SU-DHL-6 (cell line): Measurements from ENCODE around the gene RORB.
A peak's percentile ranks its signal among the peaks of the same experiment; 100 is the strongest.

Experiments used
- H2AFZ ChIP-seq: fragments of 200-600 bp; sonication (generic); 2 replicates; pipeline ENCODE4 v1.6.1; 2014; ENCODE audit warnings: low read depth, mild to moderate bottlenecking, moderate library complexity, mixed read lengths, antibody characterized with exemption, low read length; ENCODE audit not compliant: severe bottlenecking
- H3F3A ChIP-seq: fragments of 200-600 bp; shearing (Covaris generic); 2 replicates; pipeline ENCODE4 v1.6.0; 2016; ENCODE audit warnings: antibody characterized with exemption, mild to moderate bottlenecking; ENCODE audit not compliant: insufficient read depth
- H3K27ac ChIP-seq: fragments of 200-600 bp; sonication (generic); 2 replicates; pipeline ENCODE4 v1.5.1; 2016; ENCODE audit warnings: low read depth, mild to moderate bottlenecking, low read length, moderate library complexity, mixed read lengths
- H3K27me3 ChIP-seq: fragments of 200-600 bp; sonication (generic), shearing (Covaris generic); 2 replicates; pipeline ENCODE4 v1.6.0; 2014; ENCODE audit warnings: mild to moderate bottlenecking, low read length
- H3K36me3 ChIP-seq: fragments of 200-600 bp; sonication (generic); 2 replicates; pipeline ENCODE4 v1.6.1; 2014; ENCODE audit warnings: mild to moderate bottlenecking, low read length, mixed read lengths
- H3K4me2 ChIP-seq: fragments of 300-600, 200-600 bp; shearing (Covaris generic), sonication (generic); 2 replicates; pipeline ENCODE4 v1.6.0; 2014; ENCODE audit warnings: low read length, low read depth, mild to moderate bottlenecking; ENCODE audit not compliant: poor library complexity, severe bottlenecking
- H3K4me3 ChIP-seq: fragments of 200-600 bp; sonication (generic); 2 replicates; pipeline ENCODE4 v1.5.1; 2014; ENCODE audit warnings: antibody characterized with exemption, low read length, mild to moderate bottlenecking, mixed read lengths; ENCODE audit not compliant: insufficient read depth, poor library complexity, severe bottlenecking
- H3K79me2 ChIP-seq: fragments of 200-600 bp; sonication (generic); 2 replicates; pipeline ENCODE4 v1.6.1; 2014; ENCODE audit warnings: mild to moderate bottlenecking, low read length, moderate library complexity; ENCODE audit not compliant: insufficient read depth
- H3K9ac ChIP-seq: fragments of 200-600 bp; sonication (generic); 2 replicates; pipeline ENCODE4 v1.7.0; 2014; ENCODE audit warnings: mild to moderate bottlenecking, low read length
- H3K9me2 ChIP-seq: fragments of 200-600 bp; sonication (generic); replicated peaks from 2 replicates; pipeline ENCODE4 v1.6.1; 2014; ENCODE audit warnings: low read length; ENCODE audit not compliant: insufficient read depth
- H3K9me3 ChIP-seq: fragments of 200-600 bp; sonication (generic); 2 replicates; pipeline ENCODE4 v1.6.1; 2014; ENCODE audit warnings: low read length, mixed read lengths; ENCODE audit not compliant: insufficient read depth
- H4K20me1 ChIP-seq: fragments of 200-600 bp; sonication (generic); 2 replicates; pipeline ENCODE4 v1.6.1; 2014; ENCODE audit warnings: low read depth, mild to moderate bottlenecking, antibody characterized with exemption, low read length, moderate library complexity, mixed read lengths
- CTCF ChIP-seq: fragments of 200-600 bp; sonication (generic); IDR thresholded peaks from one replicate; pipeline ENCODE4 v1.5.1; 2017; ENCODE audit warnings: antibody characterized with exemption, mild to moderate bottlenecking, low read length, moderate library complexity; ENCODE audit not compliant: insufficient read depth, poor library complexity, severe bottlenecking
- EZH2phosphoT487 ChIP-seq: fragments of 200-600 bp; sonication (generic), shearing (Covaris generic); conservative IDR thresholded peaks from 2 replicates; pipeline ENCODE4 v1.6.1; 2018; ENCODE audit warnings: mild to moderate bottlenecking, antibody characterized with exemption, low read length, moderate library complexity, mixed read lengths

Gene RORB

GRCh38 chr9:74562611-74563010 is 65.5 kb downstream of the RORB start:
- Histone ChIP-seq H3K27ac (no peak overlapping the region), H2AFZ (no peak overlapping the region), H3K9me3 (no peaks in the 10 kb centered on the region), H4K20me1 (no peaks in the 10 kb centered on the region), H3K9ac (no peak overlapping the region), H3K4me2 (no peak overlapping the region), H3K36me3 (no peaks in the 10 kb centered on the region), H3K9me2 (no peaks in the 10 kb centered on the region), H3K4me3 (no peak overlapping the region), H3F3A (no peaks in the 10 kb centered on the region), H3K27me3 (no peaks in the 10 kb centered on the region), H3K79me2 (no peaks in the 10 kb centered on the region)
- no peak for TF ChIP-seq EZH2phosphoT487
- TF ChIP-seq CTCF, result no peak

GRCh38 chr9:74570879-74571512 is 73.9 kb downstream of the RORB start:
- H3K27me3 ChIP-seq, result no peaks in the 10 kb centered on the region
- H3K36me3 ChIP-seq, result no peaks in the 10 kb centered on the region
- H3K79me2 ChIP-seq, result no peaks in the 10 kb centered on the region
- H3K4me2 ChIP-seq, result no peak overlapping the region
- no peak overlapping the region for H3K27ac ChIP-seq
- no peaks in the 10 kb centered on the region for H4K20me1 ChIP-seq
- H3K9ac ChIP-seq, result no peak overlapping the region
- H3K9me2 ChIP-seq, result no peaks in the 10 kb centered on the region
- H3K9me3 ChIP-seq, result no peaks in the 10 kb centered on the region
- H3F3A ChIP-seq, result no peaks in the 10 kb centered on the region
- H3K4me3 ChIP-seq, result no peak overlapping the region
- H2AFZ ChIP-seq, result no peak overlapping the region
- TF ChIP-seq CTCF (peak; percentile 45), EZH2phosphoT487 (no peak)

GRCh38 chr9:74573640-74574191 is 76.6 kb downstream of the RORB start:
- Histone ChIP-seq H3K9ac (no peak overlapping the region), H3K4me2 (no peak overlapping the region), H3K27me3 (no peaks in the 10 kb centered on the region), H3K79me2 (no peaks in the 10 kb centered on the region), H3K36me3 (no peaks in the 10 kb centered on the region), H4K20me1 (no peaks in the 10 kb centered on the region), H3F3A (no peaks in the 10 kb centered on the region), H3K27ac (no peak overlapping the region), H2AFZ (no peak overlapping the region), H3K9me3 (no peaks in the 10 kb centered on the region), H3K9me2 (no peaks in the 10 kb centered on the region), H3K4me3 (no peak overlapping the region)
- TF ChIP-seq CTCF (no peak), EZH2phosphoT487 (no peak)
